ENCODE results near the gene SVEP1.
A peak's percentile ranks its signal among the peaks of the same experiment; 100 is the strongest.

Gene SVEP1

DNA sequence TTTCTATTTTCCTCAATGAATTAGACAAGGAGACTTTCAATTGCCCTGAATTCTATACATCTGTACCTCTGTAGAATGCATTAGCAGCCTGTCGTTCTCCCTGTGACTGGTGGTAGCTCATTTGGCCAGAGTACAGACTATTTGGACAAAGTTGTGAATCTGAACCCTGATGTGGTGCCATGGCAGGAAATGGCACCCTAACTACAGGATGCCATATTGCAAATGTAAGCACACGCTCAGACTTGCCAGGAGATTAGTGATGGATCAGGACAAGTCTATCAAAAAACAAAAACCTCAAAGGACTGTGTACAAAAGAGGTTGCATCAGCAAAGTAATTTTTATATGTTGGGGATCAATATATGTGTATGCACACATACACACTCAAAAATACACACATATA, 58.3 kb downstream of the SVEP1 start:
- no peak for DNase-seq (ENCODE audit: low read depth)

DNA sequence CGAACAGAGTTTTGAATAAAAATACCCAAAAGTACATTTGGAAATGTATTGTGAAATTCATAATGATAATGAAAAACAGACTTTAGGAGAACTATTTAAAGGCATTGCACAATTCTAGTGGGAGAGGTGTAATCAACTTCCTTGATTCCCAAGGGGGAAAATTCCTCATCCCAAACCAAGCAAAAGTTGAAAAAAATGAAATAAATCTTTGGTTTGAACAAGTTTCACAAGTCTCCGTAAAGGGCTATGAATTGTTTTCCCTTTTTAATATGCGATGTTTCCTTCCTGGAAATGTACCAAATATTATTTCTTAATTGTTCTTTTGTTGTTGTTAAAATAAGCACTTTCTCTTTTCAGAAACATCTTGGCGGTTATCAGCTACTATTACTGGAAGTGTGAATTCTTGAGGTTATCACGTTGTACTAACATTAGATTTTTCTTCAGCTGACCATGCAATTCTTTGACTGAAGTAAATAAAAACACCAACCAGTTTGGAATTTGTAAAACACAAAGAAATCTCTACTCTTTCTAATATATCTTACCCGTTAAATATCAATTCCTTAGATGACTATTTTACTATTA, 59.3 kb downstream of the SVEP1 start:
- no peak for DNase-seq (ENCODE audit: low read depth)

DNA sequence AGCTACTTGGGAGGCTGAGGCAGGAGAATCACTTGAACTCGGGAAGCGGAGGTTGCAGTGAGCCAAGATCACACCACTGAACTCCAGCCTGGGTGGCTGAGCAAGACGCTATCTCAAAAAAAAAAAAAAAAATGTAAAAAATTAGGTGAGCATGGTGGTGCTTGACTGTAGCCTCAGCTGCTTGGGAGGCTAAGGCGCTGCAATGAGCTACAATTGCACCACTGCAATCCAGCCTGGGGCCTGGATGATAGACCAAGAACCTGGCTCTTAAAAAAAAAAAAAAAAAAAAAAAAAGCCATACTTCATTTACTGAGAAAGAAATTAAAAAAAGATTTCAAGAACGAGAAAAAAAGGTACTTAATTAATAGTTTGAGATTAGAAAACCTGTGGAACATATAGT, 62.1 kb downstream of the SVEP1 start:
- no peak for DNase-seq (ENCODE audit: low read depth)

DNA sequence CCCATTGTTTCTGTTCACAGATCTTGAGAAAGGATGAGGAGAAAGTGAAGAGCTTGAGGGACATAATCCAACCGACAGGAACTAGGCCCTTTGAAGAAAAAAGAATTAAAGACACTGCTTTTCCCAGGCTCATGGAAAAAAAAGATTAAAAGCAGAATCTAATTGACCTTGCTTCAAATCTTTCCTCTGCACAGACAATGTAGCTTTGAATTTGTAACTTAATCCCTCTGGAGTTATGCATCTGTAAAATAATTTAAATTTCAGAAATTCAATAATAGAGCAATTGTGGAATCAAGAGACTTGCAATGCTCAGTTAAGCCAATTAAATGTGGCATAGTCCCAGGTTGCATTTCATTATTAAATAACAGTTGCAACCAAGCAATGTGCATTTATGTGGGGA, 64.6 kb downstream of the SVEP1 start:
- no peak for DNase-seq (ENCODE audit: low read depth)

DNA sequence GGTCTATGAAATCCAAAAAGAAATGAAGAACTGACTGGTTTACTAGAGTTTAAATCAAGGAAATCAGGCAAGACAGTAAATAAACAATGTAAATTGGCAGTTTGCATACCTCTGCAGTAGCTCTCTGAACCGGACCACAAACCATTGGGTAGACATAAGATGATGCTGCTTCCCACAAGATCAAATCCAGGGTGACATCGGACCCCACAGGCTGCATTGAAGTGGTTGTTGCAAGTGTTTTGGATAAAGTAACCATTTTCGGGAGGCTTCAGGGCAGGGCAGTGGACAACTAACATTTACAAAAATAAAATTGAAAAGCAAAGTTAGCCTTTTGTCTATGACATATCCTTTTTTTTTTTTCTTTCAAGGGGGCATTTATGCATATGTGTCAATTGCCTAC, 66.7 kb downstream of the SVEP1 start:
- DNase-seq (ENCODE audit: low read depth), result no peak

DNA sequence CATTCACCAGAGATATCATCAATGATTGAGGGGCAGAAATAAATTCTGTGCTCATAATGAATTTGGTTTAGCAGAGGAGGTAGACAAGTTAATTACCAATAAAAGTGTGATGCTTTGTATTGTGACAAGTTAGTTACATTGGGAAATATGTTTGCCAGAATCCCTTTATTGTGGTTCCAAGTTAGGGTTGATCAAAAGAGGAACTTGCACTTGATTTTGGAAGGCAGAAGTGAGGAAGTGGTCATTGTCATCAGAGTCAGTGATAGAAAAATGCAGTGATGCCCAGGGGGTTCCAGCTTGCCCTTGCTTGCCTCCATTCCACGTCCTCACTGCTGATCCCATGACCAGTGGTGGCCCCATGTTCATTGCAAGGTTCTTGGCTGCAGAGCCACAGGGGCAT, 69.7 kb downstream of the SVEP1 start:
- DNase-seq (ENCODE audit: low read depth), result no peak

DNA sequence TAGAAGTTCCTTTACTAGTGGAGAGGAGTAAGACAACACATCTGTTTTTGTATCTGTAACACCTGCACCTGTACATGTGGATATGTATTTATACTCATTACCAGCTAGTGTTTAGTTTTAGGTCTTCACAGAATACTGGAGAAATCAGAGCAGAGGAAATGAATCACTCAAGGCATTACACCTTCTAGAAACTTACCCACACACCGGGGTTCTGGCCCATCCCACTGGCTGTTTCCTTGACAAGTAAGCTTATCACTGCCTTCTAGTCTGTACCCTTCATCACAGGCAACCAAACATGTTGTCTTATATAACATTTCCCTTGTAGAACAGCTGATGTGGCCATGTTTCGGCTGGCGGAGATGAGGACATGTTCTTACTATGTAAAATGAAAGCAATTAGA, 76.7 kb downstream of the SVEP1 start:
- no peak for DNase-seq (ENCODE audit: low read depth)

DNA sequence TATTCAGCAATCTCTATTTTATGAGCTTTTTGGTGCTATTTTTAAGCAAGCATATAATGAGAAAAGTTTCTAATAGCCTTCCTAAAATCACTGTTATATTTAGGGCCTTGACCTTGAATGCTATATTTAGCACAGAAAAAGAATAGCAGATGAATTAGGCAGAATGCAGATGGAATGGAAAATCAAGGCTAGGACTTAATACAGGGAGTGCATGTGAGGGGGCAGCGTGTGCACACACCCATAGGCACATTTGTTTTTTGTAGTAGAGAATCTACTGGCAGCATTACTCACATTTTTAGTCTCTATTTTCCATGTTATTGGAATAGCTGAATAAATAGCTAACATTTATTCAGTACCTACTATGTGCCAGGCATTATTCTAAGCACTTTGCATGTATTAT, 79.9 kb downstream of the SVEP1 start:
- no peak for DNase-seq (ENCODE audit: low read depth)

DNA sequence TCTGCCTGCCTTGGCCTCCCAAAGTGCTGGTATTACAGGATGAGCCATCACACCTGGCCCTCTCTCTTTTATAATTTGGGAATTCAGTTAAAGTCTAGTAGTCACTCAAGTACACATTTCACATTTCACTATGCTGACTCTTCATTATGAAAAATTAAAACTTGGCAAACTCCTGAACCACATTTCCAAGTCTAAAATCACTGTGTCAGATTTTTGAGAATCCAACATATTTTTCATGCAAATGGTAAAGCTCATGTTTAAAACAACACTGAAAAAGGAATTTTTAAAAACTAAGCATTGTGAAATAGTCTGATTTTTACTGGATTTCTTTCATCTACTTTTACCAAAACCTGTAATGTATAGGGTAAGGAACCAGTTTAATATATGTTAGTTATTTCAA, 92.3 kb downstream of the SVEP1 start:
- no peak for DNase-seq (ENCODE audit: low read depth)

DNA sequence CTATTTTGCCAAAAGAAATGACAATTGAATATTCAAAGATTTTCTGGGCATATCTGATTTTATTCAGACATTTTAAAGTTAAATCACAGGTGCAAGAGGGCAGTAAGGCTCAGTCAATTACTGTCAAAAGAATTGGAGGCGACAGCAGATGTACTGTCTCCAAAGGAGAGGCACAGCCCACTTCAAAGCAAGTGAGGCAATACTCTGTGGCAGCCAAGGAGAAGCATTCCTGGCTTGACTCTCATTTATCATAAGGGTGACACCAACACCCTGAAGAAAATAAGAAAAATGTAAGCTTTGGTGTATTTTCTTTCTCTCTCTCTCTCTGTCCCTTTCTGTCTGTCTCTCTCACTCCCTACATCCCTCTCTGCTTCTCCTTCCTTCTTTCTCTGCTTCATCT, 93.3 kb downstream of the SVEP1 start:
- no peak for DNase-seq (ENCODE audit: low read depth)

DNA sequence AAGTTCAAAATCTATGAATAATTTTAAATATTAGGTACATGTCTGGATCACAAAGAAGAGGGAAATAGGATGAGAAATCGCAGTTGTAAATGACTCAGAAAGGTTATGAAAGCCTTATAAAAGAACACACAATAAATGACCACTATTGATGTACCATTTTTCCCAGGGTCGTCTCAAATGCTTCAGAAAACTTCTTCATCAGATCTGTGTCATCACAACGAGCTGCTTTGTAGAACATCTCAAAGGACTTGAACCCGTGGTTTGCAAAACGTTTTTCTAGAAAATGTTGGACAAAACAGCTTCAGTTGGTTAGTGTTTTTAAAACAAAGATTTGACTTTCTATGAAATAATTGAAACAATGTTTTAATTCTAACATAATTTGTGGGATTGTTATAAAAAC, 100.1 kb downstream of the SVEP1 start:
- no peak for DNase-seq (ENCODE audit: low read depth)

DNA sequence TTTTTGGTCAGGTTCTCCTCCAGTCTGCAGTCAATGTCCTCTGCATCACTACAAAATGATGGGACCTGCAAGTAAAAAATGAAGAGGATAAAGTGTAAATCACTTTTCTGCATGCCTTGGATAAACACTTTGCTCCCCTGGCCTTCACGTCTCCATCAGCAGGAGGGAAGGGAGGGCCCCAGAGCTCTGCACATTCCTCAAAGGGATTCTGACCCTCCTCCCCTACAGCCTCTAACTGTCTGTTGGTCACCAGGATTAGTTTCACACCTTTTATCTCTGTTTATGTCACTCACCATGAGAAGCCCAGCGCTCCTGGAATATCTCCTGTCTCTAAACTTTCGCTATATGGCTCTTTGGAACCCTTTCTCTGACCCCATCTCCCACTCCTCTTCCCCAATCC, 103.3 kb downstream of the SVEP1 start:
- no peak for DNase-seq (ENCODE audit: low read depth)

DNA sequence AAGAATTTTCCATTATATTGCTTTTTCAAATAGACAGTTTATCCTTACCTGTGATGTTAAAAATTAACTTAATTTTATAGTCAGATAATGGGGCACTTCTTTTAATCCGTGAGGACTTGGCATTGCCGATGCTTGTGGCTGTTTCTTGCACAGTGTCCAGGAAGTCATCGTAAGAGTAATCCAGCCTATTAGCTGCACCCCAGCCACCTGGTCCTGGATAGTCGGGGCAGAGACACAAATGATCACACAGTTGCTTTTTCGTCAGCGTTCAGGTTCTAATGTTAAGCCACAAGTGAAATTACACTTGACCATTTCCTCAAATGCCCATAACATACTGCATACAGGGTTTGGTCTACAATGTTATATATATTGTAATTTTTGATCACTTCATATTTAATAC, 107.4 kb downstream of the SVEP1 start:
- no peak for DNase-seq (ENCODE audit: low read depth)

DNA sequence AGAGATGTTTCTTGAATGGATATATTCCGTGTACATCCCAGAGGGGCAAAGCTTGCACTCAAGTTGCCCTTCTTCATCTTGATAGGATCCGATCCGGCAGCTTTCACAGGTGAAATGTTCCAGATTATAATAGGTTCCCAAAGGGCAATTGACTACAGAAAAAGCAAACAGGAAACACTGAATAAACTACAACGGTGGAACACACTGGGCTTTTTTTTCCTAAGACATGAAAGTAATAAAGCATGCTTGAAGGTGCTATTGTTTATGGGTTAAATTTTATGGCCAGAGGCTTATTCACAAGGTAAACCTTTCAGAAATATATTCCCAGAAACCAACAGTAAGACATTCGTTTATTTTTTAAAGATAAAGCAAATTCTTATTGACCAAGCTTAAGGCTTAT, 110.6 kb downstream of the SVEP1 start:
- no peak for DNase-seq (ENCODE audit: low read depth)

DNA sequence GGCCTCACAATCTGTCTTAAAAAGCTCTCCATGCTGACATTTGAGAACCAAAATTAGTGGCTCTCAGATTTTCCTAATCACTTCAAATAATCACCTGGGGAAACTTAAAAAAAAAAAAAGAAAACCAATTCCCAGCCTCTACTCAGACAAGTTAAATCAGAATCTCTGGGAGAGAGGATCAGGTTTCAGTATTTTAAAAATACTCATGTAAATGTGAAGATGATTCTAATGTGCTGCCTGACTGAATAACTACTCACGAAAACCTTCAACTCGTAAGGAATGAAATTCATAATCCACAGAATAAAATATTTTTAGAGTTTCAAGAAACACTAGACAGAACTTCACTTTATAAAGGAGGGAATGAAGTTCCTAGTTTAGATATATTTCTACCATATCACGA, 114.4 kb downstream of the SVEP1 start:
- DNase-seq (ENCODE audit: low read depth), result no peak

DNA sequence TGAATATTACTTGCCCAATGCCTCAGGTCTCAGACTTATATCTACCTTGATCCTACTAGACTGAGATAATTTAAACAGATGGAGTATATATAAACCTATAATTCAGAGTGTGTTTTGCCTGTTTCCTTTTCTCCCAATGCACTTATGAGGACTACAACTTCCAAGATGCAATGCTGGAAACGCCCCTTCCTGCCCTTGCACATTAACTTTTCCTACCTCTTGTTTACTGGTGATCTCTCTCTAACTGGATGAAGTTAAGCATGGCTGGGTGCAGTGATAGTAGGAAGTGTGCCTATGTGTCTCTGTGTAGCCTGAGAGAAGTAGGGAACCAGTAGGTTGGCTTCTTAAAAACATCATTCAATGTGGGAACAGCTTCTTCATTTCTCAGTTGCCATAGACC, 115.2 kb downstream of the SVEP1 start:
- peak; percentile 4 for DNase-seq (ENCODE audit: low read depth)

DNA sequence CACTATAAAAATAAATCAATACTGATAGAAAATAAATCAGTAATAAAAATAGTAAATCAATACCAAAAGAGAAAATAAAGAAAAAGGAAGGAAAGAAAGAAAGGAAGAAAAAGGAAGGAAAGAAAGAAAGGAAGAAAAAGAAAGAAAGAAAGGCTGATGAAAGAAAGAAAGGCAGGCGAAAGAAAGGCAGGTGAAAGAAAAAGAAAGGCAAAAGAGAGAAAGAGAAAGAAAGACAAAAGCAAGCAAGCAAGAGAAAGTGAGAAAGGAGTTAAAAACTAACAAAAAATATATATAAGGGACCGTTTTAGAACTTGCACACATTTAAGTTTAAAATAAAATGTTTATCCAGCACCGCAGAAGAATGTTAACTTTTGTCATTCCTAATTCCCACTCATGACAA, 116.0 kb downstream of the SVEP1 start:
- no peak for DNase-seq (ENCODE audit: low read depth)

DNA sequence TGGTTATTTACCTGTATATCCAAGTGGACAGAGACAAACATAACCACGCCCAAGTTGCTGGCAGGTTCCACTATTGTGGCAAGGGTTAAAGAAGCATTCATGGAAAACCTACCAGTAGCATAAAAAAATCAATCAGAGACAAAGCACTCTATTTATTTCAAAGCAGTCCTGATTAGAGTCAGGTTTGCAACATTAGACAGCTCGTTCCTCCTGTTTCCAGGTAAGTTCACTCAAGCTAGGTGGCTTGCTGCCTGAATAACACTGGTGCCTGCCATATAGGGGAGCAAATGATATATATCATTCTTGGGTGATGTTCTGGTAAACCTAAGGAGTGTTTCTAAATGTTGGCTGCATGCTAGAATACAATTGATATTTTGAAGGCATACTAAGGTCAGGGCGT, 122.3 kb downstream of the SVEP1 start:
- no peak for DNase-seq (ENCODE audit: low read depth)

DNA sequence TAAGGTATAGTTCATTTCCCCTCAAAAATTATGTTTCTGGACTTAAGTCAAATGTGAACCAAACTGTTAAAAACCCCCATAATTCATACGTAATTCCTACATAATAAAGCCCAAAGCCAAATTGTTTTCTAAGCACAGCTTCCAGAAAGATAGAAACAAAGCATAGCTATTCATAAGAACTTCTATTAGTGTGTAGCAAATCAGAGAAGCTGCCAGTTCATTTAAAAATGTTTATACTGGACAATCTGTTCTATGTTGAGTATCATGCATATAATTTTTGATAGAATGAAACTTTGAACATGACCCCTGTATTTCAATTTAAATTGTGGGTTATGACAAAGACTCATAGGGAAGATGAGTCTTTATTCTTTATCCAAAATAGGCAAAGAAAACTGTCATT, 122.9 kb downstream of the SVEP1 start:
- DNase-seq (ENCODE audit: low read depth), result no peak

DNA sequence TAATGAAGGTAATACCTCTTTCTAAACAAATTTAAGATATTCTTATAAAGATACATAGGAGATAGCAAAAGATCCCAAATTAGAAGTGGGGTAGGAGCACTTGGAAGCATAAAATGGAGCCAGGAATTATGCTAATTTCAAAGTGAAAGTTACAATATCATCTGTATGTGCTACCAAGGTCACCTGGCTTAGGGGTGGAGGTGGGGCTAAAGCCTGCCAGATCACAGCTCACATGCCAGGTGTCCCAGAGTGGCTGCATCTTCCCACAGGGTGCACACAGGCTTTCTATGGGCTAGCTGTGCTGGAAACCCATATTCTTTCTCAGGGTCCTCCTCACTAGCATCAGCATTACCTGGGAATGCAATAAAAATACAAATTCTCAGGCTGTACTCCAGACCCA, 123.7 kb downstream of the SVEP1 start:
- DNase-seq (ENCODE audit: low read depth), result no peak

DNA sequence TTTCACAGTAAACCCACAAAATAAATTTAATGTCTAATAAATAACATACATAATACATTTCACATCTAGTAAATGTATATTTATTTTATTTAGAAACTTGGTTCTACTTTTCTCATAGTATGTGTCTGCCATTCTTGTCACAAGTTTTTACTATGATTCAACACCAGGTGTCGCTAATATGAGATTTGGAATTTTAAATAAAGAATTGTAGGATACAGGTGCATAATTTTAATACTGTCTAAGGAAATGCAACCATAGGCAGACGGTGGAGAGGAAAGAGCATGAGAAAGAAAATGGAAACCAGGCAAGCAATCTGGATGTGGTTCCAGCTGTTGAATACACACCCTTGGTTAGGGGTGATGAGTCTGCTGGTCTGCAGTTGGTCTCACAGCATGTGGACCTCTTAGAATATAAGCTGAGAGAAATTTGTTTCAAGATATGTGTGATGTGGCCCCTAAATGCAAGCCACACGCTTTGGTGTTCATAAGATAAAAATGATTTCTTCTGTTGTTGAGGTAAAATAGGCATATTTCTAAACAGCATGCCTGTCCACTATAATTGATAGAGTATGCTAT, 127.2 kb downstream of the SVEP1 start:
- no peak for DNase-seq (ENCODE audit: low read depth)

DNA sequence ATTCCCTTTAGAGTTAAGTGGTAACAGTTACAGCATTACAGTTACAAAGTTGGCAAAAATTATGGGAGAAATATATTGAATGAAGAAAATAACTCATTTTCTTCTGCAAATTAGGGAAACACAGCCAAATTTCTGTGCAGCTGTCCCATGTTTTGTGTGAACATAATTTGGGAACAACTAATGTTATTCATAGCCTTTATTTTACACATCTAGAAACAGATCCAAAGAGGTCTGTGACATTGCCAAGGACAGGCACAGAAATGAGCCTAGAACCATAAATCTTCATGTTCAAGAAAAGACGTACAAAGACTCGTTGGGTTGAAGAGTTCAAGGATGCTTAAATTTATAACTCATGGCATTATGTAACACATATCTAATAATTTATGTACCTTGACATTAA, 127.8 kb downstream of the SVEP1 start:
- no peak for DNase-seq (ENCODE audit: low read depth)

DNA sequence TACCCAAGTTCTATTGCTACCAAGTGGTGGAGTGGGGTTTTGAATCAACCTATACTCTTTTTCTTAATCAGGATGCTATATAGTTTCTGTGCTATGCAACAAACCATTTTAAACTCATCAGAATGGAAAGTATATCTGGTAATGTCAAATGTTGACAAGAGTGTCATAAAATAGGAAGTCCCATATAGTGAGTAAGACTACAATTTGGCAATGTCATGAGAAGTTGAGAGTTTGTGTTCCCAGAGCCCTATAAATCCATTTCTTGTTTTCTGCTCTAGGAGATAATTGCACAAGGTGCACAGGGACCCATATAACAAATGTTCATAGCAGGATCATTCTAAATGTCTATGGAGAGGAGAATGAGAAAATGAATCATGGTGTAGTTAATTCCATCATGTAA, 132.1 kb downstream of the SVEP1 start:
- DNase-seq (ENCODE audit: low read depth), result no peak

DNA sequence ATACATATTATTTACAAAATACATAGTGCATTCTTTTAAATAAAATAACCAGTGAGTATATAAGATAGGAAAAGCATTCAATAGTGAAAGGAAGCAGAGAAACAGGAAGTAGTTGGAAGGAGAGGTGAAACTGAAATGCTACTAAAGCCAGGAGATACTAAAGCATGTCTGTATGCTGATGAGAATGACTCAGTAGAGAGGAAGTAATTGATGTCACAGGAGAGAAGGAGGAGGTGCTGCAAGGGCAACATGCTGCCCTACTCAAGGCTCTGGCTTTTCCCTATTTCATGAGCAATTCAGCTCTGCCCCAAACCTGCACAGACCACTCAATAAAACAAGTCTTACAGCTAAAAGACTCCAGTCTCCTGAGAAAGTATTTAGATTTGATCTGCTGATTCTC, 133.4 kb downstream of the SVEP1 start:
- no peak for DNase-seq (ENCODE audit: low read depth)

DNA sequence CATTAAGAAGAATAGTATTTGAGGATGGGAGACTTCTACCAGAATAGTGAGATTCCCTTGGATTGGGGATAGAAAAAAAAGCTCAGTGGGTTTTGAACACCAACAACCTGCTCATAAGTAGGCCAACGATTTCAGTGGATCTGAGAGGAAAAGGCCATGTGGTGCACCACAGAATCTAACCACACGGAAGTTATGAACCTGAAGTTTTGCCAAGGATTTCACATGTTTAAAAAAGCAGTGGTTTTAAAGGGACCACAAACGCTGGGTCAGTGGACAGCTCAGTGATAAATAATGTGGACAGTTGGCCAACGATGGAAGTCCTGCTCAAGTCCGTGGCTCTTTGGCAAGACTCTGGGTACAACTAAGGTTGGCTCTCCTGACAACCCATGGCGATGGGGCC, 134.6 kb downstream of the SVEP1 start:
- DNase-seq (ENCODE audit: low read depth), result no peak
